Tibial nerve (tissue), 3 donors: ENCODE measurements around the gene HNRNPUL2.
"Not testable (repeated sequence)": the region's sequence is repeated elsewhere in the genome, so short reads cannot be mapped to it uniquely, and the experiment has no call there.

ENCODE experiments used
- EP300 ChIP-seq, 2 donors: sonication (generic); formaldehyde crosslinking; IDR thresholded peaks; one replicate each; pipeline ENCODE4 v1.6.1; 2017; ENCODE audit warnings: antibody characterized with exemption in 2 of 2, mild to moderate bottlenecking in 1 of 2
- POLR2A ChIP-seq, 2 donors: fragments of 450-650 bp; IDR thresholded peaks; one replicate each; pipeline ENCODE4 v1.6.1; 2017; ENCODE audit warnings: antibody characterized with exemption in 2 of 2, mild to moderate bottlenecking in 2 of 2, moderate library complexity in 2 of 2

DNA sequence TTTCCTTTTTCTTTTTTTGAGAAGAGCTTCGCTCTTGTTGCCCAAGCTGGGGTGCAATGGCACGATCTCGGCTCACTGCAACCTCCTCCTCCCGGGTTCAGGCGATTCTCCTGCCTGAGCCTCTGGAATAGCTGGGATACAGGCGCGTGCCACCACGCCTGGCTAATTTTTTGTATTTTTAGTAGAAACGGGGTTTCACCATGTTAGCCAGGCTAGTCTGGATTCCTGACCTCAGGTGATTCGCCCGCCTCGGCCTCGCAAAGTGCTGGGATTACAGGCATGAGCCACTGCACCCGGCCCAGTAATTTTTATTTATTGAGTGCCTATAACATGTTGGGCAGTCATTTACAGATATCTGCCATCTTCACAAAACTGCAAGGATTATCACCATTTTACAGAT lies 2.8 kb upstream of the HNRNPUL2 start:
- not testable (repeated sequence) for TF ChIP-seq POLR2A, EP300 (IDR thresholded peaks at IDR 0.05)
